ENCODE measurements around the gene ERBB4.

GRCh38 chr2:212107014-212107413, 431.6 kb downstream of the ERBB4 start:
- no peak for TF ChIP-seq GATA2 (IDR thresholded peaks at IDR 0.05; ENCODE audit: low read depth, low read length)
- no peak for TF ChIP-seq GATA3 (IDR thresholded peaks at IDR 0.05; ENCODE audit: low read depth, low read length)

All from SH-SY5Y (cell line).